Measurements from ENCODE around the gene KCNMB2.

DNA sequence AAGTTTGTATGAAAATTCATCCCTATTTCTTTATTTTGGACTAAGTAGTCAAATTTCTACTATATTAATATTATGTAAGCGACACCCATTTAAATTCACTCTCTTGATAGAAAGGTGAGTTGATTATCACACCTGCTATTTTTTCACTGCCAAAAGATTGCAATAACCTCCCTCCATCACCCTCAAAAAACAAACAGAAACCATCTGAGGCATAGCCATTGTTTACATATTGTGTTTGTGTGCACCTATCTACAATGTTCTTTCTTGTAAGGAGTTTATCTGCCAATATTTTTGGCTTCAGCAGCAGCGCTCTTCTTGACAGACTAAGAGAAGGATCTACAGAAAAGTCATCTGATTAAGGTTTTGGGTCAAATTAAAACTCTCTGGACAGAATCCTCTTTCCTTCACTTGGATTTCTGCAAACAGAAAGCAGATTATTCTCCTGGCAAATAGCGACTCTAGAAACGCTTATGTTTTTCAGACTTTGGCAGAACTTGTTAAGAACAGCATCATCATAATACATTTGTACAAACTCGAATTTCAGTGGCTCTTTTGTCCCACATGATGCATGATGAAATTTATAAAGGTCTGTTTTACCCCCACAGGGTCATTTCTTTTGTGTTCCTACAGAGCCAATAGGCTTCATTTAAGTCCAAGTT is 48.6 kb downstream of the KCNMB2 start:
- TF ChIP-seq POLR2A (IDR thresholded peaks at IDR 0.05): no peak
- TF ChIP-seq, protein P1, sequence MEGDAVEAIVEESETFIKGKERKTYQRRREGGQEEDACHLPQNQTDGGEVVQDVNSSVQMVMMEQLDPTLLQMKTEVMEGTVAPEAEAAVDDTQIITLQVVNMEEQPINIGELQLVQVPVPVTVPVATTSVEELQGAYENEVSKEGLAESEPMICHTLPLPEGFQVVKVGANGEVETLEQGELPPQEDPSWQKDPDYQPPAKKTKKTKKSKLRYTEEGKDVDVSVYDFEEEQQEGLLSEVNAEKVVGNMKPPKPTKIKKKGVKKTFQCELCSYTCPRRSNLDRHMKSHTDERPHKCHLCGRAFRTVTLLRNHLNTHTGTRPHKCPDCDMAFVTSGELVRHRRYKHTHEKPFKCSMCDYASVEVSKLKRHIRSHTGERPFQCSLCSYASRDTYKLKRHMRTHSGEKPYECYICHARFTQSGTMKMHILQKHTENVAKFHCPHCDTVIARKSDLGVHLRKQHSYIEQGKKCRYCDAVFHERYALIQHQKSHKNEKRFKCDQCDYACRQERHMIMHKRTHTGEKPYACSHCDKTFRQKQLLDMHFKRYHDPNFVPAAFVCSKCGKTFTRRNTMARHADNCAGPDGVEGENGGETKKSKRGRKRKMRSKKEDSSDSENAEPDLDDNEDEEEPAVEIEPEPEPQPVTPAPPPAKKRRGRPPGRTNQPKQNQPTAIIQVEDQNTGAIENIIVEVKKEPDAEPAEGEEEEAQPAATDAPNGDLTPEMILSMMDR (IDR thresholded peaks at IDR 0.05): no peak

All from right lobe of liver (tissue), 4 donors.